WTC11 (cell line): ENCODE data around the gene DMBX1. TPM values are rescaled to one million over a fixed set of nuclear protein-coding genes. Genes with fewer than 3 reads are reported as not detected.

Experiments
- ATAC-seq: fragments of 200-7000 bp; cut with Tn5 transposase; 2 replicates; pipeline ENCODE4 v1.10.0; 2021; ENCODE audit warnings: mild to moderate bottlenecking, moderate library complexity
- CTCF ChIA-PET: fragments of 300-600 bp; sonication (Branson Sonifier 250); formaldehyde crosslinking; loops from one replicate; lab custom pipeline; 2021; ENCODE audit warnings: antibody characterized with exemption; lab: Charles Lee
- POLR2A ChIA-PET: fragments of 350-600 bp; sonication (Branson Sonifier 250); formaldehyde crosslinking; loops from one replicate; lab custom pipeline; 2021; ENCODE audit warnings: antibody characterized with exemption; lab: Charles Lee
- DNase-seq: peaks from one replicate; pipeline ENCODE4 v3.0.0; 2021; ENCODE audit warnings: low spot score
- H3K27ac Mint-ChIP-seq: 2 replicates; pipeline ENCODE4 v1.8.0; 2021; ENCODE audit warnings: mixed read lengths
- H3K27me3 Mint-ChIP-seq: 2 replicates; pipeline ENCODE4 v1.8.0; 2021; ENCODE audit warnings: low read depth, mild to moderate bottlenecking, moderate library complexity, mixed read lengths
- H3K36me3 Mint-ChIP-seq: 2 replicates; pipeline ENCODE4 v1.8.0; 2021; ENCODE audit warnings: mixed read lengths
- H3K4me1 Mint-ChIP-seq: 2 replicates; pipeline ENCODE4 v1.8.0; 2022; ENCODE audit warnings: mixed read lengths
- H3K4me3 Mint-ChIP-seq: 2 replicates; pipeline ENCODE4 v1.8.0; 2021; ENCODE audit warnings: mild to moderate bottlenecking, moderate library complexity, mixed read lengths
- H3K9me3 Mint-ChIP-seq: 2 replicates; pipeline ENCODE4 v1.8.0; 2021; ENCODE audit warnings: mixed read lengths
- GTF2I ChIP-seq: fragments of 250-450 bp; sonication (Bioruptor Pico); conservative IDR thresholded peaks from 2 replicates; pipeline ENCODE4 v1.4.0; 2021; ENCODE audit warnings: mild to moderate bottlenecking
- HMGA2 ChIP-seq: fragments of 250-450 bp; sonication (Bioruptor Pico); IDR thresholded peaks from 2 replicates; pipeline ENCODE4 v1.4.0; 2021; ENCODE audit warnings: mild to moderate bottlenecking, moderate library complexity
- IRF2 ChIP-seq: sonication (generic); formaldehyde crosslinking; IDR thresholded peaks from 2 replicates; pipeline ENCODE4 v1.8.0; 2022; ENCODE audit warnings: low read depth, missing genetic modification reagents, borderline replicate concordance
- JAZF1 ChIP-seq: fragments of 250-450 bp; sonication (Bioruptor Pico); IDR thresholded peaks from 2 replicates; pipeline ENCODE4 v1.9.0; 2021; ENCODE audit warnings: moderate library complexity, mild to moderate bottlenecking, inconsistent platforms
- NR1H2 ChIP-seq: sonication (generic); formaldehyde crosslinking; IDR thresholded peaks from 2 replicates; pipeline ENCODE4 v1.9.0; 2021; ENCODE audit warnings: mild to moderate bottlenecking, moderate library complexity, missing genetic modification reagents
- NR3C1 ChIP-seq: sonication (generic); formaldehyde crosslinking; conservative IDR thresholded peaks from 2 replicates; pipeline ENCODE4 v1.8.1; 2023; ENCODE audit warnings: low read depth, mild to moderate bottlenecking, missing genetic modification reagents
- OVOL2 ChIP-seq: fragments of 250-450 bp; sonication (Bioruptor Pico); IDR thresholded peaks from 2 replicates; pipeline ENCODE4 v1.9.0; 2021; ENCODE audit warnings: mild to moderate bottlenecking, borderline replicate concordance
- SMAD4 ChIP-seq: sonication (generic); formaldehyde crosslinking; IDR thresholded peaks from 2 replicates; pipeline ENCODE4 v1.8.0; 2022; ENCODE audit warnings: mild to moderate bottlenecking, missing genetic modification reagents
- TP53 ChIP-seq: sonication (generic); formaldehyde crosslinking; IDR thresholded peaks from 2 replicates; pipeline ENCODE4 v1.8.1; 2023; ENCODE audit warnings: mild to moderate bottlenecking, missing genetic modification reagents
- ZNF121 ChIP-seq: sonication (generic); formaldehyde crosslinking; IDR thresholded peaks from 2 replicates; pipeline ENCODE4 v1.8.0; 2023; ENCODE audit warnings: missing genetic modification reagents
- ZNF671 ChIP-seq: fragments of 250-450 bp; sonication (Bioruptor Pico); IDR thresholded peaks from 2 replicates; pipeline ENCODE4 v1.8.0; 2021; ENCODE audit warnings: mild to moderate bottlenecking
- total RNA-seq: library from RNA; stranded (reverse); gene quantifications from 3 replicates; pipeline ENCODE4 v1.2.3, GENCODE V29; 2021
- TF ChIP-seq, protein P1 (sequence below): sonication (generic); formaldehyde crosslinking; IDR thresholded peaks from 2 replicates; pipeline ENCODE4 v1.8.1; 2023; ENCODE audit warnings: mild to moderate bottlenecking, missing genetic modification reagents, moderate library complexity
- TF ChIP-seq, protein P2 (sequence below): sonication (generic); formaldehyde crosslinking; IDR thresholded peaks from 2 replicates; pipeline ENCODE4 v1.8.0; 2022; ENCODE audit warnings: mild to moderate bottlenecking, missing genetic modification reagents
- TF ChIP-seq, protein P3 (sequence below): sonication (generic); formaldehyde crosslinking; IDR thresholded peaks from 2 replicates; pipeline ENCODE4 v1.8.1; 2023; ENCODE audit warnings: mild to moderate bottlenecking, missing genetic modification reagents, moderate library complexity
- TF ChIP-seq, protein P4 (sequence below): sonication (generic); formaldehyde crosslinking; IDR thresholded peaks from 2 replicates; pipeline ENCODE4 v1.8.0; 2022; ENCODE audit warnings: mild to moderate bottlenecking, missing genetic modification reagents
- TF ChIP-seq, protein P5 (sequence below): fragments of 250-450 bp; sonication (Bioruptor Pico); IDR thresholded peaks from 2 replicates; pipeline ENCODE4 v1.9.0; 2021; ENCODE audit warnings: mild to moderate bottlenecking
- TF ChIP-seq, protein P6 (sequence below): fragments of 250-450 bp; sonication (Bioruptor Pico); conservative IDR thresholded peaks from 2 replicates; pipeline ENCODE4 v1.9.0; 2021; ENCODE audit warnings: mild to moderate bottlenecking
- TF ChIP-seq, protein P7 (sequence below): fragments of 250-450 bp; sonication (Bioruptor Pico); IDR thresholded peaks from 2 replicates; pipeline ENCODE4 v2.1.2; 2022; ENCODE audit warnings: mild to moderate bottlenecking, moderate library complexity

Gene DMBX1
- total RNA-seq, 1 experiment from 2014 or later, result 3.7 TPM

DNA sequence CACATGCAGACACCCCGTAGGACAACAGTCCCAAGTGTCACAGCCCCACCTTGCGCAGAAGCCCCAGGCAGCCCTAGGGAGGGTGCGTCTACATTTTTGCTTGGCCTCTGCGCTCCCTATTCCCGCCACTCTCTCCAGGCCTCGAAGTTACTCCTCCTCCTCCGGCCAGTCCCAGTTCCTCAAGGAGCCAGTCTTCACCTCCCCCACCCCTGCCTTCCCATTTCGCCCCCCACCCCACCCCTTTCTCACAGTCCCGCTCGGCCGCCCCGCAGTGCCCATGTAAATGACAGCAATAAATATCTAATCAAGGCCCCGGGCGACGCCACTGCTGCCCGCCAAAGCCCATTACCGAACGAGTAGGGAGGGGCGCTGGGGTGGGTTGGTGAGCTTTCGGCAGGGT is 3.2 kb downstream of the DMBX1 start (continued):
- TF ChIP-seq, protein P1, sequence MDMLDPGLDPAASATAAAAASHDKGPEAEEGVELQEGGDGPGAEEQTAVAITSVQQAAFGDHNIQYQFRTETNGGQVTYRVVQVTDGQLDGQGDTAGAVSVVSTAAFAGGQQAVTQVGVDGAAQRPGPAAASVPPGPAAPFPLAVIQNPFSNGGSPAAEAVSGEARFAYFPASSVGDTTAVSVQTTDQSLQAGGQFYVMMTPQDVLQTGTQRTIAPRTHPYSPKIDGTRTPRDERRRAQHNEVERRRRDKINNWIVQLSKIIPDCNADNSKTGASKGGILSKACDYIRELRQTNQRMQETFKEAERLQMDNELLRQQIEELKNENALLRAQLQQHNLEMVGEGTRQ, result no peak
- TF ChIP-seq NR3C1 (CRISPR knock-in tag) (no peak), ZNF121 (CRISPR knock-in tag) (no peak), GTF2I (CRISPR knock-in tag) (no peak), ZNF671 (CRISPR knock-in tag) (no peak), NR1H2 (CRISPR knock-in tag) (no peak)
- TF ChIP-seq, protein P2, sequence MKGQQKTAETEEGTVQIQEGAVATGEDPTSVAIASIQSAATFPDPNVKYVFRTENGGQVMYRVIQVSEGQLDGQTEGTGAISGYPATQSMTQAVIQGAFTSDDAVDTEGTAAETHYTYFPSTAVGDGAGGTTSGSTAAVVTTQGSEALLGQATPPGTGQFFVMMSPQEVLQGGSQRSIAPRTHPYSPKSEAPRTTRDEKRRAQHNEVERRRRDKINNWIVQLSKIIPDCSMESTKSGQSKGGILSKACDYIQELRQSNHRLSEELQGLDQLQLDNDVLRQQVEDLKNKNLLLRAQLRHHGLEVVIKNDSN (CRISPR knock-in tag), result no peak
- TF ChIP-seq, protein P3, sequence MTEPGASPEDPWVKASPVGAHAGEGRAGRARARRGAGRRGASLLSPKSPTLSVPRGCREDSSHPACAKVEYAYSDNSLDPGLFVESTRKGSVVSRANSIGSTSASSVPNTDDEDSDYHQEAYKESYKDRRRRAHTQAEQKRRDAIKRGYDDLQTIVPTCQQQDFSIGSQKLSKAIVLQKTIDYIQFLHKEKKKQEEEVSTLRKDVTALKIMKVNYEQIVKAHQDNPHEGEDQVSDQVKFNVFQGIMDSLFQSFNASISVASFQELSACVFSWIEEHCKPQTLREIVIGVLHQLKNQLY (CRISPR knock-in tag), result no peak
- TF ChIP-seq, protein P4, sequence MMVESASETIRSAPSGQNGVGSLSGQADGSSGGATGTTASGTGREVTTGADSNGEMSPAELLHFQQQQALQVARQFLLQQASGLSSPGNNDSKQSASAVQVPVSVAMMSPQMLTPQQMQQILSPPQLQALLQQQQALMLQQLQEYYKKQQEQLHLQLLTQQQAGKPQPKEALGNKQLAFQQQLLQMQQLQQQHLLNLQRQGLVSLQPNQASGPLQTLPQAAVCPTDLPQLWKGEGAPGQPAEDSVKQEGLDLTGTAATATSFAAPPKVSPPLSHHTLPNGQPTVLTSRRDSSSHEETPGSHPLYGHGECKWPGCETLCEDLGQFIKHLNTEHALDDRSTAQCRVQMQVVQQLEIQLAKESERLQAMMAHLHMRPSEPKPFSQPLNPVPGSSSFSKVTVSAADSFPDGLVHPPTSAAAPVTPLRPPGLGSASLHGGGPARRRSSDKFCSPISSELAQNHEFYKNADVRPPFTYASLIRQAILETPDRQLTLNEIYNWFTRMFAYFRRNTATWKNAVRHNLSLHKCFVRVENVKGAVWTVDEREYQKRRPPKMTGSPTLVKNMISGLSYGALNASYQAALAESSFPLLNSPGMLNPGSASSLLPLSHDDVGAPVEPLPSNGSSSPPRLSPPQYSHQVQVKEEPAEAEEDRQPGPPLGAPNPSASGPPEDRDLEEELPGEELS, result no peak

DNA sequence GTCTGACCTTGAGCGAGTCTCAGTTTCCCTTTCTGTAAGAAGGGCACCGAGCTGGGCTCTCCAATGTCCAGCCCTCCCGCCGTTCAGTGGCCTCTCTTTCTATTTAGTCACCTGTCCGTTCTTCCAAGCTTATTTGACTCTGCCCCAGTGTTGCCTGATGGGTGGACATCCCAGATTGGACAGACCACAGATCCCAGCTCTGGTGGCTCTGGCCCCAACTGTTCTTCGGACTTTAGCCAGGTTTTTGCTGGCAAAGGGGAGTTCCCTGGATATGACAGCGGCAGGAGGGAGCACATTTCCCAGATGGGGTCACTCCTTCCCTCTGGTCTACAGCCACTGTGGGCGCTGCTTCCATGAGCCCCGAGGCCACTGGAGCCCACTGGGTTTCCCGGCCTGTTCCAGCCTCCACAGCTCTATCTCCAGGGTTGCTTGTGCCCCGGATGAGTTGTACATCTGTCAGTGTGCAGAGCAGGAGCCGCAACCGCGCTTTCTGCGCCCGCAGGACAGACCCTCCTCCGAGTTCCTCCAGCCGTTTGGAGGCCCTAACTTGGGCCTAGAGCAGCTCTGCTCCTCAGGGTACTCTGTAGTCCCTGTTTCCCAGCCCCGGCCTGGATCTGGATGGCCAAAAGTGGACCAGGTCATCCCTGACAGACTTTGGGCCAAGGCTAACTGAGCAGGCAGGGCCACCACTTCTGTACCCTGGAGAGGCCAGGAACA is 3.8 kb downstream of the DMBX1 start:
- Mint-ChIP-seq H3K27me3 (peaks cover 90% of the 10 kb centered on the region), H3K36me3 (peaks cover 2% of the 10 kb centered on the region; the same call in 1 of the 2 replicates), H3K4me3 (peak overlapping the region; percentile 45), H3K4me1 (peaks cover 45% of the 10 kb centered on the region), H3K9me3 (no peaks in the 10 kb centered on the region), H3K27ac (no peak overlapping the region)
- TF ChIP-seq, protein P5, sequence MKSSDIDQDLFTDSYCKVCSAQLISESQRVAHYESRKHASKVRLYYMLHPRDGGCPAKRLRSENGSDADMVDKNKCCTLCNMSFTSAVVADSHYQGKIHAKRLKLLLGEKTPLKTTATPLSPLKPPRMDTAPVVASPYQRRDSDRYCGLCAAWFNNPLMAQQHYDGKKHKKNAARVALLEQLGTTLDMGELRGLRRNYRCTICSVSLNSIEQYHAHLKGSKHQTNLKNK (CRISPR knock-in tag), result no peak
- TF ChIP-seq, protein P6, sequence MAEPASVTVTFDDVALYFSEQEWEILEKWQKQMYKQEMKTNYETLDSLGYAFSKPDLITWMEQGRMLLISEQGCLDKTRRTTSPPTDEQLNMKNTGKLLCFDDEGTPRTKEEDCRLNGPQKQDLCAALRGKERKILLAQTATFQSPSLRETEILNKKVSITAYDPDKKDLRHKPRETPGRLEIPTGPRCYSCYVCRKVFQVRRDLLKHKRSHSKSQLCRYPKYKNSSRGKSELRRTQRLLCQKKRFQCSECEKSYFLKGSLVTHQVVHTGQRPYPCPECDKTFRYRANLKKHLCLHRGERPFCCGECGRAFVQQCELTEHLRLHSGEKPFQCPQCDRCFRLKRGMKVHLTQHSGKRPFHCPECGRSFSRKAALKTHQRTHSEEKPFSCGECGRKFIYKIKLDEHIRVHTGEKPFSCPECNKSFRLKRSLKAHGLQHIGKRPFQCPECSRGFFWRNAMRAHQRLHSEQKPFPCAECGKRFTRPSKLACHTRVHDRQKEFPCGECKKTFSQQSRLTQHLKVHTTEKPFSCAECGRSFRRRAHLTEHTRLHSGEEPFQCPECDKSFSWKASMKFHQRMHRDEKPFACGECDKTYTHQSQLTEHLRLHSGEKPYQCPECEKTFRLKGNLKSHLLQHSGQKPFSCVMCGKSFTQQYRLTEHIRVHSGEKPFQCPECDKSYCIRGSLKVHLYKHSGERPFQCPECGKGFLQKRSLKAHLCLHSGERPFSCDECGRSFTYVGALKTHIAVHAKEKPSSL, result no peak
- TF ChIP-seq, protein P7, sequence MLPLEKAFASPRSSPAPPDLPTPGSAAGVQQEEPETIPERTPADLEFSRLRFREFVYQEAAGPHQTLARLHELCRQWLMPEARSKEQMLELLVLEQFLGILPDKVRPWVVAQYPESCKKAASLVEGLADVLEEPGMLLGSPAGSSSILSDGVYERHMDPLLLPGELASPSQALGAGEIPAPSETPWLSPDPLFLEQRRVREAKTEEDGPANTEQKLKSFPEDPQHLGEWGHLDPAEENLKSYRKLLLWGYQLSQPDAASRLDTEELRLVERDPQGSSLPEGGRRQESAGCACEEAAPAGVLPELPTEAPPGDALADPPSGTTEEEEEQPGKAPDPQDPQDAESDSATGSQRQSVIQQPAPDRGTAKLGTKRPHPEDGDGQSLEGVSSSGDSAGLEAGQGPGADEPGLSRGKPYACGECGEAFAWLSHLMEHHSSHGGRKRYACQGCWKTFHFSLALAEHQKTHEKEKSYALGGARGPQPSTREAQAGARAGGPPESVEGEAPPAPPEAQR (CRISPR knock-in tag), result no peak
- no peak for TF ChIP-seq JAZF1 (CRISPR knock-in tag)
- TF ChIP-seq OVOL2 (CRISPR knock-in tag), result no peak
- TF ChIP-seq IRF2 (CRISPR knock-in tag), result no peak
- TF ChIP-seq, protein P2 (CRISPR knock-in tag), result no peak
- TF ChIP-seq, protein P3 (CRISPR knock-in tag), result no peak
- TF ChIP-seq HMGA2 (CRISPR knock-in tag), result no peak
- TF ChIP-seq TP53 (CRISPR knock-in tag), result no peak
- no peak for TF ChIP-seq SMAD4 (CRISPR knock-in tag)
- TF ChIP-seq GTF2I (CRISPR knock-in tag), result no peak
- ATAC-seq (no peak), DNase-seq (no peak)
- CTCF ChIA-PET, result interaction anchor here (0.7 to 3.3 kb wide), 8 partner anchors 14 to 51 kb away, joined by 3 to 30 read pairs (median 6); no protein-coding TSS in a partner anchor
- POLR2A ChIA-PET, result no interaction called here
